Lower leg skin (tissue), 3 donors: ENCODE data around the gene RNF213.

Source experiments
- POLR2A ChIP-seq, 2 donors: fragments of 450-650 bp; IDR thresholded peaks; one replicate each; pipeline ENCODE4 v1.6.1; 2016 to 2017; ENCODE audit warnings: antibody characterized with exemption in 2 of 2, mild to moderate bottlenecking in 1 of 2, moderate library complexity in 1 of 2
- TF ChIP-seq, protein P1 (sequence below), 3 donors: fragments of 450-650 bp; IDR thresholded peaks; one replicate each; pipeline ENCODE4 v1.5.1; 2016; ENCODE audit warnings: antibody characterized with exemption in 3 of 3, mild to moderate bottlenecking in 3 of 3, moderate library complexity in 2 of 3

DNA sequence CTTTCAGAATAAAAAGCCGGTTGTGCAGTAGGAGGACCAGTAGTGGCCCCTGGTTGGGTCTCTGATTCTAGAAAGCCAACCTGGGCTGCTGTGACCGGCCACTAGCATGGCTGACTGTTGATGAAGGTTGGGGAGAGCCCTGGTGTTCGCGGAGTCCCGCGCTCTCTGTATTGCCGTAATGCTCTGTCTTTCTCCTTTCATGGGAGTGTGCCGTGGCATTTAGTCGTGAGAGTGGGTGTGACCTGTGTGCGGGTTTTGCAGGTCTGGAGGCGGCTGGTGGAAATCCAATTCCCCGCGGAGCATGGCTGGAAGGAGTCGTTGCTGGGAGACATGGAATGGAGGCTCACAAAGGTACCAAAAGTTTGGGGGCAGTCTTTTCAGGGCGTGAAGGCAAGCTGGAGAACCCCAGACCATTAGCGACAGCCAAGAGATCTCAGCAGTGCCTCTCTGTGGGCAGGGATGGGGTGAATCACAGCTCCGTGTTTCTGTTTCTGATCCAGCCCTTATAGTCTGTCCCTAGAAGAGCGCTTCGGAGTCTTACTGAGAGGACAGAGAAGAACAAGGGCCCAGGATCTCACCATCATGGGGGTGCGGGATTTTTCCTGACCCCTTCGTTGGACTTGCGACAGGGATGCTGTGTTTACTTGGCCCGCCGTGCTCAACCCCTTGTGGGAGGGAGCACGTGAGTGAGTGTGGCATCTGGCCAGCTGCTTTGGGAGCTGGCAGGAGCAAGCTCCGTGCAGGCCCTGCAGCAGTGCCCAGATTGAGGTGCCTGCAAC lies 56.5 kb downstream of the RNF213 start:
- no peak for TF ChIP-seq POLR2A (IDR thresholded peaks at IDR 0.05)
- TF ChIP-seq, protein P1, sequence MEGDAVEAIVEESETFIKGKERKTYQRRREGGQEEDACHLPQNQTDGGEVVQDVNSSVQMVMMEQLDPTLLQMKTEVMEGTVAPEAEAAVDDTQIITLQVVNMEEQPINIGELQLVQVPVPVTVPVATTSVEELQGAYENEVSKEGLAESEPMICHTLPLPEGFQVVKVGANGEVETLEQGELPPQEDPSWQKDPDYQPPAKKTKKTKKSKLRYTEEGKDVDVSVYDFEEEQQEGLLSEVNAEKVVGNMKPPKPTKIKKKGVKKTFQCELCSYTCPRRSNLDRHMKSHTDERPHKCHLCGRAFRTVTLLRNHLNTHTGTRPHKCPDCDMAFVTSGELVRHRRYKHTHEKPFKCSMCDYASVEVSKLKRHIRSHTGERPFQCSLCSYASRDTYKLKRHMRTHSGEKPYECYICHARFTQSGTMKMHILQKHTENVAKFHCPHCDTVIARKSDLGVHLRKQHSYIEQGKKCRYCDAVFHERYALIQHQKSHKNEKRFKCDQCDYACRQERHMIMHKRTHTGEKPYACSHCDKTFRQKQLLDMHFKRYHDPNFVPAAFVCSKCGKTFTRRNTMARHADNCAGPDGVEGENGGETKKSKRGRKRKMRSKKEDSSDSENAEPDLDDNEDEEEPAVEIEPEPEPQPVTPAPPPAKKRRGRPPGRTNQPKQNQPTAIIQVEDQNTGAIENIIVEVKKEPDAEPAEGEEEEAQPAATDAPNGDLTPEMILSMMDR (IDR thresholded peaks at IDR 0.05): no peak
